ENCODE data around the gene GPR3. TPM values are rescaled to one million over a fixed set of nuclear protein-coding genes. Genes with fewer than 3 reads are reported as not detected.
A peak's percentile ranks its signal among the peaks of the same experiment; 100 is the strongest.

Gene GPR3
- total RNA-seq, 1 donor from 2014 or later: 0.86 TPM

DNA sequence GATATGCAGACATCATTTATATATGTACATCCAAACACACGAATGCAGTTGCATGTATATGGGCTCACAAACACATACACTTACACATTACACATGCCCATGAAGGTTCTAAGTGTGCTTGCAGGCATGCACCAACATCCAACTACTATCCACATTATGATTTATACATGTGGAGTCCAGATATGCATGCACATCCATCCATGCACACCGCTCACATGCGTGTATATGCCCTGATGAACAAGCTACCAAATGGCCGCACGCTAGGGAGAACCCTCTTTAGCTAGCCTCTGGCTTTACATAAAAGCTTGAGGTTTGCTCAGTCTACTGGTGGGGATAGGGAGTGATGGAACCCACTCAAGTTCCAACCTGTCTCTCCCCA is 8.5 kb downstream of the GPR3 start:
- no peak overlapping the region for H3K27ac Mint-ChIP-seq (ENCODE audit: unreplicated experiment)
- H3K4me1 Mint-ChIP-seq (ENCODE audit: low read depth, unreplicated experiment): peaks cover 24% of the 10 kb centered on the region
- Histone ChIP-seq H4K20me1 (ENCODE audit: insufficient read depth, low read length) (no peaks in the 10 kb centered on the region), H3K9me3 (ENCODE audit: insufficient read depth, low read depth, low read length) (no peaks in the 10 kb centered on the region), H3K27ac (ENCODE audit: low read depth, low read length) (no peak overlapping the region), H3K27me3 (ENCODE audit: insufficient read depth, low read length) (no peaks in the 10 kb centered on the region), H3K4me3 (ENCODE audit: insufficient read depth, low read depth, low read length) (no peak overlapping the region), H3K36me3 (ENCODE audit: insufficient read depth, low read length) (no peaks in the 10 kb centered on the region), H3K79me2 (ENCODE audit: insufficient read depth, low read length) (no peaks in the 10 kb centered on the region), H2AFZ (ENCODE audit: low read depth, low read length) (no peak overlapping the region), H3K9ac (ENCODE audit: low read length) (no peak overlapping the region), H3K4me2 (ENCODE audit: low read length) (no peak overlapping the region), H3K4me1 (ENCODE audit: insufficient read depth, low read length) (peaks cover 21% of the 10 kb centered on the region)
- no peak overlapping the region for H3K4me3 Mint-ChIP-seq (ENCODE audit: unreplicated experiment)
- DNase-seq (ENCODE audit: low read depth): no peak
- H3K9me3 Mint-ChIP-seq (ENCODE audit: unreplicated experiment): no peaks in the 10 kb centered on the region
- TF ChIP-seq, protein P1, sequence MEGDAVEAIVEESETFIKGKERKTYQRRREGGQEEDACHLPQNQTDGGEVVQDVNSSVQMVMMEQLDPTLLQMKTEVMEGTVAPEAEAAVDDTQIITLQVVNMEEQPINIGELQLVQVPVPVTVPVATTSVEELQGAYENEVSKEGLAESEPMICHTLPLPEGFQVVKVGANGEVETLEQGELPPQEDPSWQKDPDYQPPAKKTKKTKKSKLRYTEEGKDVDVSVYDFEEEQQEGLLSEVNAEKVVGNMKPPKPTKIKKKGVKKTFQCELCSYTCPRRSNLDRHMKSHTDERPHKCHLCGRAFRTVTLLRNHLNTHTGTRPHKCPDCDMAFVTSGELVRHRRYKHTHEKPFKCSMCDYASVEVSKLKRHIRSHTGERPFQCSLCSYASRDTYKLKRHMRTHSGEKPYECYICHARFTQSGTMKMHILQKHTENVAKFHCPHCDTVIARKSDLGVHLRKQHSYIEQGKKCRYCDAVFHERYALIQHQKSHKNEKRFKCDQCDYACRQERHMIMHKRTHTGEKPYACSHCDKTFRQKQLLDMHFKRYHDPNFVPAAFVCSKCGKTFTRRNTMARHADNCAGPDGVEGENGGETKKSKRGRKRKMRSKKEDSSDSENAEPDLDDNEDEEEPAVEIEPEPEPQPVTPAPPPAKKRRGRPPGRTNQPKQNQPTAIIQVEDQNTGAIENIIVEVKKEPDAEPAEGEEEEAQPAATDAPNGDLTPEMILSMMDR (IDR thresholded peaks at IDR 0.05; ENCODE audit: insufficient read depth, low read depth, low read length): no peak
- no peak for TF ChIP-seq EZH2 (IDR thresholded peaks at IDR 0.05; ENCODE audit: insufficient read depth, low read length)
- FAIRE-seq: no peak
- no peaks in the 10 kb centered on the region for H3K27me3 Mint-ChIP-seq (ENCODE audit: low read depth, unreplicated experiment)
- no peaks in the 10 kb centered on the region for H3K36me3 Mint-ChIP-seq (ENCODE audit: low read depth, unreplicated experiment)

- no peaks in the 10 kb centered on the region for H3K79me2 ChIP-seq (ENCODE audit: insufficient read depth, low read length)
- peaks cover 24% of the 10 kb centered on the region for H3K4me1 Mint-ChIP-seq (ENCODE audit: low read depth, unreplicated experiment)
- H3K4me3 ChIP-seq (ENCODE audit: insufficient read depth, low read depth, low read length): no peak overlapping the region
- H3K36me3 Mint-ChIP-seq (ENCODE audit: low read depth, unreplicated experiment): peaks cover 4% of the 10 kb centered on the region
- FAIRE-seq: no peak
- no peak overlapping the region for H3K27ac ChIP-seq (ENCODE audit: low read depth, low read length)
- no peaks in the 10 kb centered on the region for H3K27me3 Mint-ChIP-seq (ENCODE audit: low read depth, unreplicated experiment)
- H3K4me1 ChIP-seq (ENCODE audit: insufficient read depth, low read length): peaks cover 21% of the 10 kb centered on the region
- no peak overlapping the region for H2AFZ ChIP-seq (ENCODE audit: low read depth, low read length)
- TF ChIP-seq, protein P1 (IDR thresholded peaks at IDR 0.05; ENCODE audit: insufficient read depth, low read depth, low read length): peak; percentile 22
- TF ChIP-seq EZH2 (IDR thresholded peaks at IDR 0.05; ENCODE audit: insufficient read depth, low read length): no peak
- peak overlapping the region; percentile 18 for H3K27ac Mint-ChIP-seq (ENCODE audit: unreplicated experiment)
- no peak for DNase-seq (ENCODE audit: low read depth)
- H3K4me2 ChIP-seq (ENCODE audit: low read length): no peak overlapping the region
- H3K9ac ChIP-seq (ENCODE audit: low read length): no peak overlapping the region
- H3K9me3 ChIP-seq (ENCODE audit: insufficient read depth, low read depth, low read length): no peaks in the 10 kb centered on the region
- H3K36me3 ChIP-seq (ENCODE audit: insufficient read depth, low read length): no peaks in the 10 kb centered on the region
- H3K4me3 Mint-ChIP-seq (ENCODE audit: unreplicated experiment): no peak overlapping the region
- no peaks in the 10 kb centered on the region for H3K9me3 Mint-ChIP-seq (ENCODE audit: unreplicated experiment)
- no peaks in the 10 kb centered on the region for H4K20me1 ChIP-seq (ENCODE audit: insufficient read depth, low read length)
- H3K27me3 ChIP-seq (ENCODE audit: insufficient read depth, low read length): no peaks in the 10 kb centered on the region
Observed at GRCh38 chr1:27402349-27402754, 9.9 kb downstream of the GPR3 start.

- FAIRE-seq: no peak
- no peak for TF ChIP-seq EZH2 (IDR thresholded peaks at IDR 0.05; ENCODE audit: insufficient read depth, low read length)
- TF ChIP-seq, protein P1 (IDR thresholded peaks at IDR 0.05; ENCODE audit: insufficient read depth, low read depth, low read length): peak; percentile 18
- Mint-ChIP-seq H3K27ac (ENCODE audit: unreplicated experiment) (peak overlapping the region; percentile 26), H3K4me1 (ENCODE audit: low read depth, unreplicated experiment) (peaks cover 24% of the 10 kb centered on the region), H3K9me3 (ENCODE audit: unreplicated experiment) (no peaks in the 10 kb centered on the region), H3K4me3 (ENCODE audit: unreplicated experiment) (no peak overlapping the region), H3K36me3 (ENCODE audit: low read depth, unreplicated experiment) (peaks cover 10% of the 10 kb centered on the region), H3K27me3 (ENCODE audit: low read depth, unreplicated experiment) (no peaks in the 10 kb centered on the region)
- Histone ChIP-seq H3K4me1 (ENCODE audit: insufficient read depth, low read length) (peaks cover 21% of the 10 kb centered on the region), H3K79me2 (ENCODE audit: insufficient read depth, low read length) (no peaks in the 10 kb centered on the region), H3K4me2 (ENCODE audit: low read length) (peak overlapping the region; percentile 20), H4K20me1 (ENCODE audit: insufficient read depth, low read length) (no peaks in the 10 kb centered on the region), H3K27ac (ENCODE audit: low read depth, low read length) (no peak overlapping the region), H3K36me3 (ENCODE audit: insufficient read depth, low read length) (no peaks in the 10 kb centered on the region), H2AFZ (ENCODE audit: low read depth, low read length) (no peak overlapping the region), H3K27me3 (ENCODE audit: insufficient read depth, low read length) (no peaks in the 10 kb centered on the region), H3K9me3 (ENCODE audit: insufficient read depth, low read depth, low read length) (no peaks in the 10 kb centered on the region), H3K4me3 (ENCODE audit: insufficient read depth, low read depth, low read length) (no peak overlapping the region), H3K9ac (ENCODE audit: low read length) (no peak overlapping the region)
- DNase-seq (ENCODE audit: low read depth): no peak
Observed at GRCh38 chr1:27403065-27403726, 10.8 kb downstream of the GPR3 start.
